ENCODE results near the gene ERLIN1.

Gene ERLIN1

DNA sequence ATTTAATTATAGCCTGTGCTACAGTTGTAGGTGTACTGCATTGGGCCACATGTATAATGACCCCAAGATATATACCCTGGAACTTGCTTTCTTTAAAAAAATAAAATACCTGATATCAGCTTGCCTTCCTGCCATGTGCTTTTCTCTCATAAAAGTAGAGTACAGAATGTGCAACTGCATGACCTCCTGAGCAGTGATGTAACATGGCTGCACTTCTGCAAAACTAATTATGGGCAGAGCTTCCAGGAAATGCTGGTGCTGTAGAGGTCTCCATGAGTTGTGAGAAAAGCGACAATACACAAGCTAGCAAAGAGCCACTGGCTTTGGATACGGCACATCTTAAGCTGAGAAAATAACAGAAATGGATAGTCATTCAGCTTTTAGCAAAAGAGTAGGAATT is 6.5 kb upstream of the ERLIN1 start:
- Histone ChIP-seq H3K4me3 (ENCODE audit: low read depth, low read length) (no peak overlapping the region), H3K27me3 (ENCODE audit: control insufficient read depth, insufficient read depth, low read length) (no peaks in the 10 kb centered on the region), H3K36me3 (ENCODE audit: control insufficient read depth, insufficient read depth, low read length) (peaks cover 83% of the 10 kb centered on the region), H3K9ac (ENCODE audit: low read length) (no peak overlapping the region), H3K4me1 (ENCODE audit: control insufficient read depth, insufficient read depth, low read length) (no peaks in the 10 kb centered on the region), H3K27ac (ENCODE audit: low read depth, low read length) (no peak overlapping the region), H3K9me3 (ENCODE audit: control insufficient read depth, insufficient read depth, low read depth, low read length) (no peaks in the 10 kb centered on the region)

DNA sequence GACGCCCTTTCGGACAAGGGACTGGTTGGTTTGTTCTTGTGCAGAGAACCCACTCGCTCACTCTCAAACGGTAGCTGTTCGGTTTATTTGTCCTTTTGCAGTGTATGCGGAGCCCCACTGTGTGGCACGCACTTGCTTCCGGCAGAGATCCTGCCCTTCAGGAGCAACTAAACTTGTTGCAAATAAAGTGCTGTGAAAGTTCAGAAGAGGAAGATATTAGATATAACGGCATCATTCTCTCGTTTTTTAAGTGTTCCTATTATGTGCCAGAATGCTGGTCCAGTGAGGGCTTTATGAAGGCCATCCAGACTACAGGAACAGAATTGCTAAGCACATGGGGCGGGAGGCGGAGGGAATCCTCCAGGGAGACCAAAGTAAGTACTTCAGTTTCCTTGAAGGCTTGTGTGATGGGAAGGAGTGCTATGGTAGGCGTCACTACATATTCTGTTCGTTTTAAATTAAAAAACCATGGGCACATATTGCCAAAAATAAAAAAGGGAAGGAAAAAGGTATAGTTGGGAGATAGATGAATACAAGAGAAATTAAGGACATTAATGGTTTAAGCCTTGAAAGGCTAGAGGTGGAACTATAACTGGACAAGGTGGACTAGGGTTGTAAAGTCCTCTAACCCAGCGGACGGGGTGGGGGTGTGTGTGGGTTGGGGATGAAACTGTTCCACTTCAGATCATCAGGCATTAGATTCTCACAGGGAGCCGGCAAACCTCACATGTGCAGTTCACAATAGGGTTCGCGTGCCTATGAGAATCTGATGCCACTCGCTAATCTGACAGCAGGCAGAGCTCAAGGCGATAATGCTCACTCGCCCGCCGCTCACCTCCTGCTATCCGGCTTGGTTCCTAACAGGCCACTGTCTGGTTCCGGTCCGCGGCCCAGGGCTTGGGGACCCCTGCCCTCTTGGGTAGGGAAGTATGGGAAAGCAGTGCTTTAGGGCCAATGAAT is 704 bp upstream of the ERLIN1 start:
- Histone ChIP-seq H3K4me1 (ENCODE audit: control insufficient read depth, insufficient read depth, low read length) (peaks cover 7% of the 10 kb centered on the region), H3K36me3 (ENCODE audit: control insufficient read depth, insufficient read depth, low read length) (peaks cover 54% of the 10 kb centered on the region), H3K4me3 (ENCODE audit: low read depth, low read length) (peak overlapping the region; percentile 96), H3K27me3 (ENCODE audit: control insufficient read depth, insufficient read depth, low read length) (no peaks in the 10 kb centered on the region), H3K9ac (ENCODE audit: low read length) (peak overlapping the region; percentile 94), H3K9me3 (ENCODE audit: control insufficient read depth, insufficient read depth, low read depth, low read length) (no peaks in the 10 kb centered on the region), H3K27ac (ENCODE audit: low read depth, low read length) (peak overlapping the region; percentile 91)

DNA sequence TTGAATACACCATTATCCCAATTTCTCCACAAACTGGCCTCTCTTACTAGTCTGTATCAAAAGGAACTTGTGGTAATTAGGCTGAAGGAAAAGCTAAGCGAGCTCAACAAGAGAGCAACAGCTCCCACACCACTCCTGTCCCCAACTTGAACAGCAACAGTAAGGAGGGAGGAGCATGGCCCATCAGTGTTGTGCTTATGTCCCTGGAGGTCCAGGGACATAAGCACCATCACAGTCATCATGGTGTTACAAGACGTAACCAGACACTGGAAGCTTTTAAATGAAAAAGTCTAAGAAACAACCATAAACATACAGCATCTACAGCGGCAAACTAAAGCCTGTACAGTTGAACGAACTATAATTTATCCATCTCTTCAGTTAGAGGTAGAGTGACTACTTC is 989 bp downstream of the ERLIN1 start:
- H3K4me3 ChIP-seq (ENCODE audit: low read depth, low read length) = peak overlapping the region; percentile 96
- no peaks in the 10 kb centered on the region for H3K27me3 ChIP-seq (ENCODE audit: control insufficient read depth, insufficient read depth, low read length)
- no peak overlapping the region for H3K27ac ChIP-seq (ENCODE audit: low read depth, low read length)
- no peaks in the 10 kb centered on the region for H3K9me3 ChIP-seq (ENCODE audit: control insufficient read depth, insufficient read depth, low read depth, low read length)
- peaks cover 46% of the 10 kb centered on the region for H3K36me3 ChIP-seq (ENCODE audit: control insufficient read depth, insufficient read depth, low read length)
- peaks cover 7% of the 10 kb centered on the region for H3K4me1 ChIP-seq (ENCODE audit: control insufficient read depth, insufficient read depth, low read length)
- H3K9ac ChIP-seq (ENCODE audit: low read length) = peak overlapping the region; percentile 94

DNA sequence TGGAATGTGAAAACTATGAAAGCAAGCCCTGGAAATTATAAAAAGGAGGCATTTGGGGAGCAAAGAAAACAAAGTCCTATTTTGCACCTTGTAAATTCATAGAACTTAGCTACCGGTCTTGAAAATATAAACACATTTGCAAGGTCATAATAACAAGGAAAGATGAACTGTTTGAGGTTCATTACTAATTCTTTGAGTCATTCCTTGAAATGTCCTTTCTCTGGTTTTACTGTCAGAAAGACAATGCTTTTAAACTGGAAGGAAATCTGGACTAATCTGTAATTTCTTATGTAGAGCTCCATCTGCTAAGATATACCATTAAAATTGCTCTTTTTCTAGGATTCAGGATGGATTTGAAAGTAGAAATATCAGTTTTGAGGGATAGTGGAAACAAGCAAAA is 1.4 kb downstream of the ERLIN1 start:
- peaks cover 47% of the 10 kb centered on the region for H3K36me3 ChIP-seq (ENCODE audit: control insufficient read depth, insufficient read depth, low read length)

DNA sequence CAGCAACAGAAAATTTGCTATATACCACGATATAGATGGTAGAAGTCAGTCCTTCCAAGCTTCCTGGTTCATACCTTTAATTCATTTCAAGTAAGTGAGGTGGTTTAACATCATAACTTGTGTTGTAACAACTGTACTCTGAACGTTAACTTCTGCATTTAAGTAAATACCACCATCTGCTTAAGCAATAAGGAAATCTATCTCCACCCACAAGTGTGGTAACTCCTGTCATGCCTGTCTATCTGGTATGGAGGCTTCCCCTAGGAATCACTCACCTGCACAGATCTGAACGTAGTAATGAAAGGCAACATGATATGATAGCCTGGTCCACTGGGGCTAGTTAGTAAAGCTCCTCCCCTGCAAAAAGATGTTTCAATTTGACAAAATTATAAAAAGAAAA is 2.3 kb downstream of the ERLIN1 start:
- Histone ChIP-seq H3K9me3 (ENCODE audit: control insufficient read depth, insufficient read depth, low read depth, low read length) (no peaks in the 10 kb centered on the region), H3K27me3 (ENCODE audit: control insufficient read depth, insufficient read depth, low read length) (no peaks in the 10 kb centered on the region), H3K4me3 (ENCODE audit: low read depth, low read length) (no peak overlapping the region), H3K4me1 (ENCODE audit: control insufficient read depth, insufficient read depth, low read length) (peaks cover 7% of the 10 kb centered on the region), H3K36me3 (ENCODE audit: control insufficient read depth, insufficient read depth, low read length) (peaks cover 46% of the 10 kb centered on the region), H3K9ac (ENCODE audit: low read length) (no peak overlapping the region), H3K27ac (ENCODE audit: low read depth, low read length) (no peak overlapping the region)

More for the DNA sequence above, 1.4 kb downstream of the ERLIN1 start:
- H3K27ac ChIP-seq (ENCODE audit: low read depth, low read length) = no peak overlapping the region
- H3K4me3 ChIP-seq (ENCODE audit: low read depth, low read length) = peak overlapping the region; percentile 96
- H3K4me1 ChIP-seq (ENCODE audit: control insufficient read depth, insufficient read depth, low read length) = peaks cover 7% of the 10 kb centered on the region
- H3K9me3 ChIP-seq (ENCODE audit: control insufficient read depth, insufficient read depth, low read depth, low read length) = no peaks in the 10 kb centered on the region
- peak overlapping the region; percentile 94 for H3K9ac ChIP-seq (ENCODE audit: low read length)
- H3K27me3 ChIP-seq (ENCODE audit: control insufficient read depth, insufficient read depth, low read length) = no peaks in the 10 kb centered on the region

DNA sequence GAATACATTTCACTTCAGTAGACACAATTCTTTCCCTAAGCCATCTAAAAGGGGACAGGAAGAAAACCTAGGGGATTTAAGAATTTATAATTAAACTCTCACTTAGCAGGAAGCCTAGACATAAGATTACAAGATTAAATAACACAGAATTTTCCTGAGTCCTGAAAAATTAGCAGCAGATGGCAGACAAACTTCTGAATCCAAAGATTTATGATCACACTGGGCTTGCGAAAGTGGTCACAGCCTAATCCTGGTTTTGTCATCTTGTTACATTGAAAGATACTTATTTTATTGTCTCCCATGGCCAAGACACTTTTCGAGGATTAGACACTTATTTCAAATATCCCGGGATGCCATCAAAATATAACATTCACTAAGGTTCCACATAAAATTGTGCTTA is 2.9 kb downstream of the ERLIN1 start:
- H3K36me3 ChIP-seq (ENCODE audit: control insufficient read depth, insufficient read depth, low read length) = peaks cover 49% of the 10 kb centered on the region

DNA sequence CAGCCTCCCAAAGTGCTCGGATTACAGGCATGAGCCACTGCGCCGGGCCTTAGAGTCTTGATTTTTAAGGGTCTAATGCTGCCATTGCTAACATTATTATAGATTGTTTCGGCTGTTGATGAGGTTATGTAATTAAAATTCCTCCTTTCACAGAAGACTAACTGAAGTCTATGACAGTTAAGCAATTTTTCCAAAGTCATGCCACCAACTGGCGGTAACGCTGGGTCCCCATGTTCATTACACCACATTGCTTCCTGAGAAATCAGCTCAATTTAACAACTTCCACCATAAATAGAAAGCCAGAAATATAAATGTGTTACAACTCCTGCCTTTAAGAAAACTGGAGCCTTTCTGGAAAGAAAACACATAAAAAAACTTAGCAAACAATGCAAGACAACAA is 3.5 kb downstream of the ERLIN1 start:
- no peaks in the 10 kb centered on the region for H3K27me3 ChIP-seq (ENCODE audit: control insufficient read depth, insufficient read depth, low read length)
- no peak overlapping the region for H3K9ac ChIP-seq (ENCODE audit: low read length)
- no peak overlapping the region for H3K4me3 ChIP-seq (ENCODE audit: low read depth, low read length)
- peaks cover 48% of the 10 kb centered on the region for H3K36me3 ChIP-seq (ENCODE audit: control insufficient read depth, insufficient read depth, low read length)
- no peaks in the 10 kb centered on the region for H3K9me3 ChIP-seq (ENCODE audit: control insufficient read depth, insufficient read depth, low read depth, low read length)
- no peak overlapping the region for H3K27ac ChIP-seq (ENCODE audit: low read depth, low read length)
- H3K4me1 ChIP-seq (ENCODE audit: control insufficient read depth, insufficient read depth, low read length) = peaks cover 7% of the 10 kb centered on the region

More for the DNA sequence above, 2.9 kb downstream of the ERLIN1 start:
- no peak overlapping the region for H3K9ac ChIP-seq (ENCODE audit: low read length)
- H3K9me3 ChIP-seq (ENCODE audit: control insufficient read depth, insufficient read depth, low read depth, low read length) = no peaks in the 10 kb centered on the region
- H3K27ac ChIP-seq (ENCODE audit: low read depth, low read length) = no peak overlapping the region
- no peaks in the 10 kb centered on the region for H3K27me3 ChIP-seq (ENCODE audit: control insufficient read depth, insufficient read depth, low read length)
- H3K4me3 ChIP-seq (ENCODE audit: low read depth, low read length) = no peak overlapping the region
- H3K4me1 ChIP-seq (ENCODE audit: control insufficient read depth, insufficient read depth, low read length) = peaks cover 7% of the 10 kb centered on the region

DNA sequence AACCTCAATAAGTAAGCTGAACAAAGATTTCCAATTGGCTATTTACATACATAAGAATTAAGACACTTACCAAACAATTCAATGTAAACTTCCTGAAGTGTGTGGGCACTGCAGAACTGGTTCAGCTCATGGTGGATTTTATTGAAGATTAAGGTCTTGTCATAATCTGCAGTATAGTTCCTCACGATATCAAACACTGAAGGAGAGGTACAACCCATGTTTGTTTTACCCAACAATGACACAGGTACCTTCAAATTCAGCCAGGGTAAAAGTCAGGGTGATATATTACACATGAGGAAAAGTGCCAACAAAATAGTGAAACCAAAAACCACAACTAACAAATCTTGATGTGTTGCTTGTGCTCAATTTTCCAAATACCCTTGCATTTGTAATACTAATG is 10.0 kb downstream of the ERLIN1 start:
- Histone ChIP-seq H3K9ac (ENCODE audit: low read length) (no peak overlapping the region), H3K4me3 (ENCODE audit: low read depth, low read length) (no peak overlapping the region), H3K27me3 (ENCODE audit: control insufficient read depth, insufficient read depth, low read length) (no peaks in the 10 kb centered on the region), H3K36me3 (ENCODE audit: control insufficient read depth, insufficient read depth, low read length) (peaks cover 73% of the 10 kb centered on the region), H3K9me3 (ENCODE audit: control insufficient read depth, insufficient read depth, low read depth, low read length) (no peaks in the 10 kb centered on the region), H3K4me1 (ENCODE audit: control insufficient read depth, insufficient read depth, low read length) (no peaks in the 10 kb centered on the region), H3K27ac (ENCODE audit: low read depth, low read length) (no peak overlapping the region)

DNA sequence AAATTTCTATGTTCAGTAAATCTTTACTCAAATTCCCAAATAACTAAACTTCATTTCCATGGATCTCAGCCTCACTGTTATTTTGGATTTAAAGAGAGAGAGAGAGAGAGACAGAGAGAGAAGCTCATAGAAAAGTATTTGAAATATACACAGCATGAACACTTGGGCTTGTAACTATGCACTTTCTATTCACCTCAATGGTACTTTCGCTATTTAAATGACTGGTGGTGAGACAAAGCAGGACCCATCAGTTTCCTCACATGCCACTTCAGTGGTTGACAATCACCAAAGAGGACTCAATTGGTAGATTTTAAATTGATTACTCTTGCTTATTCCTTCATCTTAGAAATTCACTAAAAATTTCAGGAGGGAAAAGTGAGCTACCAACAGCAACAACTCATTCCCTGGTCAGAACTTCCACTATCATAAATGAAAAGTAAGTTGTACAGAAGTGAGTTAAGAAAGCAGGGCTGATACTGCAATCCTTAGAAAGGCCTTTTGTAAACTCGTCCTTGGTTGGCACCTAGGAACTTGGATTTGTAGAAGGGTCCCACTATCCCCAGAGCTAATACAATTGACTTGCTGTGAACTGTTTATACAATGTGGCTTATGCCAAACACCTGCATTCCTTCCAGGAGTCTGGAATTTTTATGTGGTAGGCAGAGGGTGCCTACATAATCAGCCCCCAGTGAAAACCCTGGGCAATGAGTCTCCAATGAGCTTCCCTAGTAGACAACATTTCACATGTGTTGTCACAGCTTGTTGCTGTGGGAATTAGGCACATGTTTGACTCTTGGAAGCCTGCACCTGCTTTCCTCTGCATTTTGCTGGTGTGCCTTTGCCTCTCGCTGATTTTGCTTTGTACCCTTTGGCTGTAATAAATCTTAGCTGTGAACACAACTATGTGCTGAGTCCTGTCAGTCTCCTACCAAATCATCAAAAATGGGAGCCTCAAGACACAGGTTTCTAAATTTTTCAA is 10.8 kb downstream of the ERLIN1 start:
- Histone ChIP-seq H3K4me1 (ENCODE audit: control insufficient read depth, insufficient read depth, low read length) (no peaks in the 10 kb centered on the region), H3K36me3 (ENCODE audit: control insufficient read depth, insufficient read depth, low read length) (peaks cover 68% of the 10 kb centered on the region), H3K9me3 (ENCODE audit: control insufficient read depth, insufficient read depth, low read depth, low read length) (no peaks in the 10 kb centered on the region), H3K27ac (ENCODE audit: low read depth, low read length) (no peak overlapping the region), H3K4me3 (ENCODE audit: low read depth, low read length) (no peak overlapping the region), H3K9ac (ENCODE audit: low read length) (no peak overlapping the region), H3K27me3 (ENCODE audit: control insufficient read depth, insufficient read depth, low read length) (no peaks in the 10 kb centered on the region)

DNA sequence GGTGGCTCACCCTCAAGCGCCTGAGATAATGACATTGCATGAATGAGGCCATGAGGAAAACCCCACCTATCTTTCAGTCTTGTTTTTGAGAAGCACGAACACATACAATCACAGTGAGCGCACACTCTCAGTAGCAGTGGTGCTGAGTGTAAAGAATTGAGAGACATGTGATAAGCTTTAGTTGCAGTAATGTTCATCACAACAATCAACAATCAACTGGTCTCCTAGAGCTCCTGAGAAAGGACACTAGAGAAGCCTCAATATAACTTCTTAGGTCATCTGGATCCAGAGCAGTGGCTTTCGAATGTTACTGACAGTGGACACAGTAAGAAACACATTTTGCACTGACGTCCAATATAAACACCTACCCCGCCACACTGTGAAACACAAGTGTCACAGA is 12.8 kb downstream of the ERLIN1 start:
- Histone ChIP-seq H3K4me3 (ENCODE audit: low read depth, low read length) (no peak overlapping the region), H3K27me3 (ENCODE audit: control insufficient read depth, insufficient read depth, low read length) (no peaks in the 10 kb centered on the region), H3K4me1 (ENCODE audit: control insufficient read depth, insufficient read depth, low read length) (no peaks in the 10 kb centered on the region), H3K27ac (ENCODE audit: low read depth, low read length) (no peak overlapping the region), H3K9ac (ENCODE audit: low read length) (no peak overlapping the region), H3K36me3 (ENCODE audit: control insufficient read depth, insufficient read depth, low read length) (peaks cover 57% of the 10 kb centered on the region), H3K9me3 (ENCODE audit: control insufficient read depth, insufficient read depth, low read depth, low read length) (no peaks in the 10 kb centered on the region)

DNA sequence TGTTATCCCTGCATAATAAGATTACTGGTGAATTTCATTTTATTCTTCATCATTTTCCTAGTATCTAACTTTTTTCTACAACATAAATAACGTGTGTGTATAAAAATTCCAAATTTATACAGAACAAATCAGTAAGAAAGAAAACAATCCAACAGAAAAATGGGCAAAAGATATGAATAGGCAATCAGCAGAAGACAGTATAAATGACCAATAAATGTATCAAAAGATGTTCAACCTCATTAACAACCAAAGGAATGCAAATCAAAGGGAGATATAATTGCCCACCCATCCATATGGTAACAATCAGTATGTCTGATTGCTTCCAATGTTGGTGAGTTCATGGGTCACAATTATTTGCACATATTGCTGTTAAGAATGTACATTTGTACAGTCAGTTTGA is 13.5 kb downstream of the ERLIN1 start:
- no peak overlapping the region for H3K27ac ChIP-seq (ENCODE audit: low read depth, low read length)
- H3K4me1 ChIP-seq (ENCODE audit: control insufficient read depth, insufficient read depth, low read length) = no peaks in the 10 kb centered on the region
- no peak overlapping the region for H3K4me3 ChIP-seq (ENCODE audit: low read depth, low read length)
- peaks cover 55% of the 10 kb centered on the region for H3K36me3 ChIP-seq (ENCODE audit: control insufficient read depth, insufficient read depth, low read length)
- H3K9me3 ChIP-seq (ENCODE audit: control insufficient read depth, insufficient read depth, low read depth, low read length) = no peaks in the 10 kb centered on the region
- H3K27me3 ChIP-seq (ENCODE audit: control insufficient read depth, insufficient read depth, low read length) = no peaks in the 10 kb centered on the region
- H3K9ac ChIP-seq (ENCODE audit: low read length) = no peak overlapping the region

All from HUES6 (cell line).